ENCODE results near the gene NXNL1.

- no peak for TF ChIP-seq EZH2 (IDR thresholded peaks at IDR 0.05; ENCODE audit: insufficient read depth, poor library complexity, severe bottlenecking)
- TF ChIP-seq EZH2phosphoT487 (IDR thresholded peaks at IDR 0.05; ENCODE audit: insufficient read depth, low read depth), result no peak
Measured at GRCh38 chr19:17499648-17500446, 39.1 kb upstream of the NXNL1 start.

Measured in GM23248 (cell line).